Stimulated activated CD4-positive, alpha-beta T cell treated with anti-CD3 and anti-CD28 coated beads, Interleukin-4, amount 100 ng/mL, for 1 hour (primary cell): Measurements from ENCODE around the gene TEKTIP1.

Source experiments
- DNase-seq: peaks from one replicate; pipeline ENCODE4 v3.0.0-alpha.2; 2020

The TEKTIP1 gene

DNA sequence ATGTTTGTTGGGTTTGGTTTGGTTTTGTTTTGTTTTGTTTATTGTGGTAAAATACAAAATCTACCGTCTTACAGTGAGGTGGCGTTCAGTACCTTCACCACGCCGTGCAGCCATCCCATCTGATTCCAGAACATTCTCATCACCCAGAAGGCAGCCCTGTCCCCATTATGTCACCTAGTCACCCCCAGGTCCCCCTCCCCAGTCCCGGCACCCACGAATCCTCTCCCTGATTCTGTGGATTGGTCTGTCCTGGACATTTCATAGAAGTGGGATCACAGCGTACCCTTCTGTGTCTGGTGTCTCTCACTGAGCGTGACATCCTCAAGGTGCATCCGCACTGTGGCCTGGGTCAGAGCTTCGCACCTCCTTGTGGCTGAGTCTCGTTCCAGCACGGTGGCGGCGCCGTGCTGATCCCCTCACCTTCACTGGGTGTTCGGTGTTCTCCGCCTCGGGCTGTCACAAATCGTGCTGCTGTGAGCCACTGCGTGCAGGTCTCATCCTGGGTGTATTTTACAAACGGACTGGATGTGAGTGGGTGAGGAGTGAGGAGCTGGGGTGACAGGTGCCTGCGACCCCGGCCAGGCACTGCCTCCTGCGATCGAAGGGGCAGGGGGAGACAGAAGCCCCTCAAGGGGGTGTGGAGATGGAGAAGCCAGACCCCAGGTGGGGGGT lies 580 bp upstream of the TEKTIP1 start:
- no peak for DNase-seq

DNA sequence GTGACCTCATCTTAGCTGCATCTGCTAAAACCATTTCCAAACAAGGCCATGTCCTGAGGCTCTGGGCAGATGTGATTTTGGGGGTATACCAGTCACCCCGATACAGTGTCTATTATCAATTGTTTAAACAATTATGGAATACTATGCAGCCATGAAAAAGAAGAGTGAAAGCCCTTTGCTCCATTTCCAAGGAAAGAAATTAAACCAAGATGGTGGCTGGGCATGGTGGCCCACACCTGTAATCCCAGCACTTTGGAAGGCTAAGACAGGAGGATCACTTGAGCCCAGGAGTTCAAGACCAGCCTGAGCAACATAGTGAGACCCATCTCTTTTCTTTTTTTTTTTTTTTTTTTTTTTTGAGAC lies 763 bp downstream of the TEKTIP1 start:
- no peak for DNase-seq

DNA sequence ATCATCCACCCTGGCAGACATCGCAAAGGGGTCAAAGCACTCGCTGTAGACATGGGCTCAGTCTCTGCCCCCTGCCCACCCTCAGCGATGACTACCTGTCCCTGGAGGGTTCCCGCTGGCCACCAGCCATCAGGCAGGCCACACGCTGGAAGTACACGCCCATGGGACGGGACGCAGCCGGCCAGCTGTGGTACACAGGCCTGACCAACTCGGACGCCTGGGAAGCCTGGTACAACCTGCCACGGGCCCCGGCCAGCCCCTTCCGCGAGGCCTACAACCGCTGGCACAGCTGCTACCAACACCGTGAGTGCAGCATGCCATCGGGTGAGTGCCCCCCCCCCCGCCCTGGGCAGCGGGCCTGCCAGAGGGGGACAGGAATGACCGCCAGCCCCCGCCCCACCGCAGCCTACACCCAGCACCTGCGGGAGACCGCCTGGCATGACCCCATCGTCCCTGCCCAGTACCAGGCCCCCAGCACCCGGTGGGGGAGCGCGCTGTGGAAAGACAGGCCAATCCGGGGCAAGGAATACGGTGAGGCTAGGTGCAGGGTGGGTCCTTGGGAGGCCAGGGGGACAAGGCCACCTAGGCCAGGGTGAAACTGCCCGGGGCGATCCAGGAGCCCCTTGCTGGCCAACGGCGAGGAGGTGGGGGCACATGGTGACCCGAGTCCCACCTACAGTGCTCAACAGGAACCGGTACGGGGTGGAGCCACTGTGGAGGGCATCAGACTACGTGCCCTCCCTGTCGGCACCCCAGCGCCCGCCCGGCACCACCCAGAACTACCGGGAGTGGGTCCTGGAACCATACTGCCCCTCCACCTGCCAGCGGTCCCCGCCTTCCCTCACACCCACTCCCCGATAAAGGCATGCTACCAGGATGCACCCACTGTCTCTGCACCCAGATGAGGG lies 4.4 kb downstream of the TEKTIP1 start:
- DNase-seq = no peak

DNA sequence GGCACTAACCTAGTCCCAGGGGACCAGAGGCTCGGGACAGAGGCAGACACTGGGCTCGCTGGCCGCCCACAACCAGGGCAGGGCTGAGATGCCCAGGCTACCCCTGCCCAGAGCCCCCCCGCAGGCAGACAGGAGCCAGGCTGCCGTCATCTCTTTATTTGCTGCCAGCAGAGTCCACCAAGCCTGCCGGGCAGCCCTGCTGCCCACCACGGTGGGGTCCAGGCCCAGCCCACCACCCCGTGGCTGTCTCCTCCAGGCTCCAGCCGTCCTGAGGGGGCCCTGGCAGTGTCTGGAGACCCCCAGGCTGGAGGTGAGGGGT lies 5.0 kb downstream of the TEKTIP1 start:
- DNase-seq = no peak

DNA sequence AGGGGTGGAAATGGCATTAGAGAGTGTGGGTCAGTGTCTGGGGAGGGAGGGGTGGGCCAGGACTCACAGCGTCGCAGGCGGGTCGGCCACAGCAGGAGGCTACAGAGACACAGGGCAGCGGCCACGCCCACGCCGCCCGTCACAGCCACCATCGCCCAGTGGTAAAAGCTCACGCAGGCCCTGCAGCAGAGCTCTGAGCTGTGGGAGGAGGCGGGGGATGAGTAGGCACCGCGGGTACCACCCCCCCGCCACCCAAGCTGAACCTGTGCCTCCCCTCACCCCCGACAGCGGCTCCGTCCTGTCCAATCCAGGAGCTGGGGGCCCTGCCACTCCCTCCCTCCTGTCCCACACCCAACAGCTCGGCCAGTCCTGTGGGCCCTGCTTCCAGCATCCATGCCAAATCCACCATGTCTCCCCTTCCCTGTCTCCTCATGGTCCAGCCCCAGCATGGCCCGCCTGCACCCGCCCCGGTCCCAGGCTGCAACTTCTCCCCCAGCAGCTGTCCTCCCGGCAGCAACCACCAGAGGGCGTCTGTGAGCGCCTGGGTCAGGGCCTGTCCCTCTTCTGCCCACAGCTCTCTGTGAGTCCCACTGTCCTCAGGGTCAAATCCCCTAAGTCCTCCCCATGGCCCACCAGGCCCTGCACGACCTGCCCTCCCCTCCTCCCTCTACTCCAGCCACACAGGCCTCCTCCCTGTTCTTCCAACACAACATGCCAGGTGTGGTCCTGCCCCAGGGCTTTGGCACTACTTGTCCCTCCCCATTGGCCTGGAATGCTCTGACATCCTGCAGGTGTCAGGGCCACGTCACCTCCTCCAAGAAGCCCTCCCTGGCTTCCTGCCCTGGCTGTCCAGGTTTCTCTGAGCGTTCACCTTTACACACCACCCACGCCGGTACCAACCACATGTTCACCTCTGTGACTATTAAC lies 6.0 kb downstream of the TEKTIP1 start:
- DNase-seq = peak; percentile 81

DNA sequence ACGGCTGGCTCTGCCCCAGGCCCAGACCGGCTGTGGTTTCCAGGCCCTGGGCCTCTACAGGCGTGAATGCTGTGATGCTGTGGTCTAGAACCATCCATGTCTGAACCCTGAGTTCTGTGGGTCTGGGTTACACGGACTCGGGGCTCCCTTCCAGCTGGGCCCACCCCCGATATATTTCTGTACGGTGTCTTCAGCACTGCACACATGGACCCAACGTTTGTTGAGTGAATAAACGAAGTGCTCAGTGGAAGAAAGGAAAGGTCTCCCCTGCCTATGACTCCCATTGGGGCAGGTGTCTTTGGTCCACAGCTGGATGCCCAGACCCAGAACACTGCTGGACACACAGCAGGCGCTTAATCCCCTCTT lies 6.7 kb downstream of the TEKTIP1 start:
- no peak for DNase-seq

DNA sequence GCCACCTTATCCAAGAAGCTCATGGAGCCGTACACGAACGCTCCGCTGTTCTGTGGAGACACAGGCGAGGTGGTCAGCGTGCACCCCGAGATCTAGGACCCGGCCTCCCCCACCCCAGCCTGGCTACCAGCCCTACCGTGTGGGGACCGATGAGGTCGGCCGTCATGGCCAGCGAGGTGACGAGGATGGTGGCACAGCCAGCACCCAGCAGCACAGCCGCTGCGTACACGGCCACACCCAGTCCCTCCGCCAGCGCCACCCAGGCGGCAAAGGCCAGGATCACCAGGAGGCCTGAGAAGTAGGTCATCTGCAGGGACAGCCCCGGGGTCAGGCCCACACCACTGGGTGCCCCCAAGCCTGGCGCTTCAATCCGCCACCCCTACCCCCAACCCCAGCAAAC lies 7.1 kb downstream of the TEKTIP1 start:
- no peak for DNase-seq

DNA sequence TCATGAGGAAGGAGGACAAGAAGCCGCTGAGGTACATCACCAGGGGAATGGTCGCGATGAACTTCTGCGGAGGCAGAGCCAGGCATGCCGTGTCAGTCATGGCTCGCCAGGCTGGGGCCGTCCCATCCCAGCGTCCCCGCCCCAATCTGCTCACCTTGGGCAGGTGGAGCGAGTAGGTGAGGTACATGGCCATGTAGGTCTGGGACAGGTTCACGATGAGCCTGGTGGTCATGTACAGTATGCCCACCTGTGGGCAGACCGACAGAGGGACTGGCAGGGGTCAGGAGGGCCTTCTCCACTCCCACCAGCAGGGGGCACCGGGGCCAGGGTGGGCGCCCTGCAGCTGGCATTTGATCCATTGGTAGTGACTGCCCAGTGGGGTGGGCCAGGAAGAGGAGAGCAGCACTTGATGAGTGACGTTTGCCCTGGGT lies 8.3 kb downstream of the TEKTIP1 start:
- DNase-seq = peak; percentile 39

DNA sequence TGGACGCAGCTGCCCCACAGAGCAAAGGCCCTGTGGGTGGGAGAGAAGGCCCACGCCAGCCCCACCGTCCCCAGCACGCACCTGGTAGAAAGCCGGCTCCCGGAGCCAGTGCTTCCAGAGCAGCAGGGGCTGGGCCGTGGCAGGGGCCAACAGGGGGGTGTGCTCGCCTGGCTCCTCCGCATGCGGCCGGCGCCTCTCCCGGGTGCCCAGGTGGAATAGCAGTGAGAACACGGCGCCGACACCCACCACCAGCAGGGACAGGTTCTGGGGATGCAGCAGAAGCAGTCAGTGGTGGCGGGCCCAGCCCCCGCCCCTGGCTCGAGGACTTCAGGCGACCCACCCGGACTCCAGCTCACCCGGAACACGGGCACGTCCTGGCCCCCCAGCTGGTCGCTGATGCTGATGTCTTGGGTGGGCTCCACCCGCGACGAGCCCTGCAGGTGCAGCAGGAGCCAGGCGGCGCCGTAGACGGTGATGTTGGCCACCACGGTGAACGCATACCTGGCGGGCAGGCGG lies 8.9 kb downstream of the TEKTIP1 start:
- no peak for DNase-seq

DNA sequence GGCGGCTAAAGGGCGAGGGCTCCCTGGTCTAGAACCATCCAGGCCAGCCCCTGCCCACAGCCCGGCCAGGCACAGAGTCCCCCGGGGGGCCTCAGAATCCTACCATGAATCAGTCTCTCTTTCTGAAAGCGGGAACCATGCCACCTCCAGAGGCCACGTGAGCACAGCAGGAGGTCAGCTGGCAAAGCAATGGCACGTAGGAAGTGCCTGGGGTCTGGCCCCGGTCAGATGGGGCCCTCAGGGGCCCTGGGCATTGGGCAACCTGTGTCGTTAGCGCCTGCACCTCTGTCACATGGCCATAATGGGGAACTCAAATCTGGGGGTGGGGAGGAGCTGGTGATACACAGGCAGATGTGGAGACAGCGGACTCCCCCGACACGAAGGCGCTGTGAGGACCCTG lies 9.6 kb downstream of the TEKTIP1 start:
- no peak for DNase-seq

DNA sequence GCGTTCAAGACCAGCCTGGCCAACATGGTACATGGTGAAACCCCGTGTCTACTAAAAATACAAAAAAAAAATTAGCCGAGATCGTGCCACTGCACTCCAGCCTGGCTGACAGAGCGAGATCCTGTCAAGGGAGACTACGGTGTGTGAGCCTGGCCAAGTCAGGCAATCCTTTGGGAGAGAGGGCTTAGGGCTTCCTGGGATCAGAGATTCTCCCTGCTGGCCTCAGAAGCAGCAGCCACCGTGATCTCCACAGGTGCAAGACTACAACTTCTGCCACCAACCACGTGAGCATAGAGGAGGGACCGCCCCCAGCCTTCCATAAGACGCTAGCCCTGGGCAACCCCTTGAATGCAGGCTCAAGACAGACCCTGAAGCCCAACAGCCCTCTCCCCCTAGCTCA lies 10.8 kb downstream of the TEKTIP1 start:
- DNase-seq = no peak

DNA sequence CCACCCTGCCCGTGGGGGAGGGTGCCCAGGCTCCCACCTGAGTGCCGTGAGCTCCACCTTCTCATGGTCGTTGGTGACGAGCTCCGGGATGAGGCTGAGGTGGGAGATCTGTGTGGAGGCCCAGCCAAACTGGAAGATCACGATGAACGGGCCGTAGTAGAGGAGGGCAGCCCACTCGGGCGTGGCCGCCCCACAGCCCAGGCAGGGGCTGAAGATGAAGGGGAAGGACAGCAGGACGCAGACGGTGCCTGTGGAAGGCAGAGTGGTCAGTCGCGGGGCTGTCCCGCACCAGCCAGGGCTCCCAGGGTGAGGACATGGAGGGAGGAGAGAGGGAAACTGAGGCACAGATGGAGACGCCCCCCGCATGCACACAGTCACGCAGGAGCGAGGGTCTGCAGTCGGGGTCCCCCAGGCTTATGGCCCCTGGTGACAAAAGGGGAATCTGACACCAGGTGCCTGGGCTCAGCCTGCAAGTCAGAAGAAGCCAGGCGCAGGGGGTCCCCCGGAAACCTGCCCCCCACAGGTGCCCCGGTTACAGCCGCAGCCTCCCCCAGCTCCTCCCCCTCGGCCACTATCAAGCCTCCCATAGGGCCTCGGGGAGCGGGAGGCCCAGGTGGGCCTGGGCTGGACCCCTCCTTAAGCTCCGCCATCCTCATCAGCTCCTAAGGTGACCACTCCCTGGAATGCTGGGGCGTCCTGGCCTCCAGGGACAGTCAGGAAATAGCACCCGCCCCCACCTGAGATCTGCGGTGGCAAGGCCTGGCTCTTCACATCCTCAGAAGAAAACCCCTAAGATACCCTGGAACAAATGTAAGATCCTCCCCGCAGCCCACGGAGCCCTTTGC lies 12.2 kb downstream of the TEKTIP1 start:
- DNase-seq = no peak

DNA sequence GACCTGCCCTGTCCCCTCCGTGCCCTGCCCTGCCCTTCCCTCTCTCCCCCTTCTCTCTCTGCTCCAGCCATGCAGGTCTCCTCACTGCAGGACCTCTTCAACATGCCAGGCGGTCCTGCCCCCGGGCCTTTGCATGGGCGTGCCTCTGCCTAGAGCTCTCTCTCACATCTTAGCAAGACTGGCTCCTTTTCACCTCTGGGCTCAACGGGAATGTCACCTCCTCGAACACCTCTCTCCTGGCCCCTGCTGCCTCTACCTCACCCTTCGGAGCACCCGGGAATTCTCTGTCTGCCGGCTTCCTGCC lies 12.8 kb downstream of the TEKTIP1 start:
- DNase-seq = no peak

DNA sequence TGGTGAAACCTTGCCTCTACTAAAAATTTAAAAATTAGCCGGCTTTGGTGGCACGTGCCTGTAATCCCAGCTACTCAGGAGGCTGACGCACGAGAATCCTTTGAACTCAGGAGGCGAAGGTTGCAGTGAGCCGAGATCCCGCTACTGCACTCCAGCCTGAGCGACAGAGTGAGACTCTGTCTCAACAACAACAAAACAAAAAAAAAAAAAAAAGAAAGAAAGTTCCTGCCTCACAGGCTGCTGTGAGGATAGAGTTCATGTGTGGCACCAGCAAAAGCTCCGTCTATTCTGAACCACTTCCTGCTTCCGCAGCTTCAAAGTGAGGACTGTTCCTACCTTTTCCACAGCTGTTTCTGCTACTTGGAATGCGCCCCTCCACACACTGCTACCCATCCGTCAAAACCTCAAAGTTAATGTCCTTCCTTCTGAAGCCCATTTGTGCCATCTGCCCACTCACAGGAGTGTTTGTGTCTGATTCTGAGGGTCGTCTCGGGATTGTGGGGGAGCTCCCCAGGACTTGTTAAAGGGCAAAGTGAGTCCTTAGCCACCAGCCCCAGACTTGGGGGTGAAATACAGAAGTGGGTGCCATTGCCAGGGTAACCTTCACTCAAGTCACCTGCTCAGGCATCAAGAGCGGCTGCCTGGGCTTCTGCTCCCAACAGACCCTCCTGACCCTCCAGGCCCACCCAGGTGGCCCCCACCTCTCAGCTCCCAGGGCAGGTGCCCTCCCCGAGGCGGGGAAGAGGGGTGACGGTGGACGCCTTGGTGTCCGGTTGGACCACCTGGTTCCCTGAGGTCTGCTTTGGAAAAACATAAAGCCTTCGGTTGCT lies 15.5 kb downstream of the TEKTIP1 start:
- no peak for DNase-seq

DNA sequence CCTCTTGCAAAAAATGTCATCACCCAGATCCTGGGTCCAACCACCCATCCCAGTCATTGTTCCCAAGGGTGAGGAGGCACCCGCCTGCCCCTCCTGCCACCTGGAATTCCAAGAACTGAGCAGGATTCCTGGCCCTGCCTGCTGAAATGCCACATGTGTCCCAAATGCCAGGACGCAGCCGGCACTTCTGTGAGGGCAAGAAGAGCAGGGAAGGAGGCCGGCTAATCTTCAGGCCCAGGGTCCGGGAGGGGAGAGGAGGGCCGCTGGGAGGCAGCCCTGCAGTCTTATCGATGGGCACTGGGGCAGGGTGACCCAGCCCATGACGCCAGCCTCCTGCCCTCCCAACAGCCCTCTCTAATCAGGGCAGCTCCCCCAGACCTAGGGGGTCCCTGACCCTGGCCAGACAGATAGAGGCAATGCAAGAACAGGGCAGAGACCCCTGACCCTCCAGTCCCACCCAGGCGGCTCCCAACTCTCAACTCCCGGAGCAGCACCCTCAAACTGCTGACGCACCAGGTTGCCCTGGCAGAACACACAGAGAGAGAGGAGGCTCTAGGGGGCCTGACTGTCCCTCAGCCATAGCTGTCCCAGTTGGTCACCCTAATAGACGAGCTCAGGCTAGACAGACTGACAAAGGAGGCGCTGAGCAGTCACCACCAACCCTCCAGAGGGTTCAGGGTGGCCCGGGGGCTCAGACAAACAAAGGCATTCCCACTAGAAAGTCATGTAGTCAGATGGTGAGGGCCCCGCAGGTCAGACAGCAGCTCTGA lies 16.9 kb downstream of the TEKTIP1 start:
- no peak for DNase-seq

DNA sequence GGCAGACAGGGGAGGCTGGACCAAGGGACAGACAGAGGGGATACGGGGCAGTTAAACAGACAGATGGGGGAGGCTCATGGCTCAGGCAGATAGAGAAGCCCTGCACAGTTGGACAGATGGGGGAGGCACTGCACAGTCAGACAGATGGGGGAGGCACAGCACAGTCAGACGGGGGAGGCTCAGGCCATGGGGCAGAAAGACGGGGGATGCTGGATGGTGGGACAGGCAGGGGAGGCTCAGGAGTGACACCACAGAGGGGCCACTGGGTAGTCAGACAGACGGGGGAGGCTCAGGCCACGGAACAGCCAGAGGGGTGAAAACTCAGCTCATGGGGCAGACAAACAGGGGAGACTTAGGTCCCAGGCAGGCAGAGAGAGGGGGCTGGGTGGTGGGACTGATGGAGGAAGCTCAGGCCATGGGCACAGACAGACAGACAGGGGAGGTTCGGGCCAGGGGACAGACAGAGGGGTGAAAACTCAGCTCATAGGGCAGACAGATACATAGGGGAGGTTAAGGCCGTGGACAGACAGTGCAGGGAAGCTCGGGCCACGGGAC lies 17.5 kb downstream of the TEKTIP1 start:
- no peak for DNase-seq

DNA sequence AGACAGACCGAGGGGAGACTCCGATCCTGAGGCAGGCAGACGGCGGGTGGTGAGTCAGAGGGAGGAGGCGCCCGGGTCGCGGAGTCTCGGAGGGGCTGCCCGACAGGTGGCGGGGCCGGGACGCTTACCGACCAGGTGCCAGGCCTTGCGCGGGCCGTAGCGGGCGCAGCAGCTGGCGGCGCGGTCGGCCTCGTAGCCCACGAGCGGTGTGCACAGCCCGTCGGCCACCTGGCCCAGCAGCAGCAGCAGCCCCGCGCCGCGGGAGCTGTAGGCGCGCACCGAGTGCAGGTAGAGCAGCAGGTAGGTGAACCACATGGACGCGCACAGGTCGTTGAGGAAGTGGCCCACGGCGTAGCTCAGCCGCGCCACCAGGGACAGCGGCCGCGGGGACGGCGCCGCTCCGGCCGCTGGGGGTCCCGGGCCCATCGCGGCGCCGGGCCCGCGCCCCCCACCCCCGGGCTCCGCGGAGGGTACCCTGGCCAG lies 18.0 kb downstream of the TEKTIP1 start:
- DNase-seq = peak; percentile 76

DNA sequence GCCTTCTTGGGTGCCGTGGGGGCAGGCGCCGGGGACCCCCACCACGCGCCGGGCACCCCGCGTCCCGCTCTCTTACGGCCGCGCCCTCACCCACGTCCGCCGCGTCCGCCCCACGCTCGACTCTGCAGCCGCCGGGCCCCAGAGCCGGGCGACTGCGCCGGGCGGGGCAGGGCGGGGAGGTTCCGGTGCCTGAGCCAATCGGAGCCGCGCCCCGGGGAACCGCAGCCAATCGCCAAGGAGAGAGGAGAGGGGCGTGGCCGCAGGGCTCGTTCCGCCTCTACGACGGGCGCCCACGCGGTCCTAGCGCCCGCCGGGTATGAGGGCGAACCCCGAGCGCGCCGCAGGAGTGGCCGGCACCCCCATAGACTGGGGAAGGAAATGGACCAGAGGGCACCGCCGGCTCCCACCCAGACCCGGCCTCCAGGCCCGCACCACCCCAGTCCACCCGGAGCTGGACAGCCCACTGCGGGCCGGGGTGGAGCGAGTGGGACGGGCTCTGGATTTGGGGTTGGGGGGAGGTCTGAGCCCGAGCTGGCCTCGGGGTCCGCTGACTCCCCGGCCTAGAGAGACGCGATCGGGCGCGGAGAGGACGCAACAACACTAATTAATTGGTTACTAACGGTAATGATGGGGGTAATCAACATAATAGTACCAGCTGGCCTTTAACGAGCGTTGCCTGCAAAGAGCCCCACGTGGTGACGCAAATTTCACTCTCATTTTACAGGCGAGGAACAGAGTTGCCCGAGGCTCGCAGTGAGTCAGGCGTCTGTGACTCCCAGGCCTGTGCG lies 18.7 kb downstream of the TEKTIP1 start, which contains the start of gene MFSD12:
Gene MFSD12, minus strand, starts transcription at position 126 of the 788 bp plus-strand sequence. CDS start 183 bp downstream, outside the sequence.
- peak; percentile 97 for DNase-seq
